Upper lobe of left lung (tissue), 6 donors: ENCODE measurements around the gene TDP2. TPM values are rescaled to one million over a fixed set of nuclear protein-coding genes. Genes with fewer than 3 reads are reported as not detected.

Experiments used
- ATAC-seq, 2 donors: fragments of 200-7000 bp; cut with Tn5 transposase; one replicate each; pipeline ENCODE4 v1.9.1; 2022; ENCODE audit warnings: mild to moderate bottlenecking in 2 of 2, moderate library complexity in 2 of 2; ENCODE audit not compliant: low FRiP score in 2 of 2
- DNase-seq, 2 donors: peaks; one replicate each; pipeline ENCODE4 v3.0.0-alpha.2; 2019 to 2020
- H3K27ac ChIP-seq, 4 donors: fragments of 200-600 bp; sonication (generic); one replicate each; pipeline ENCODE4 v1.5.1; 2016 to 2019
- H3K27me3 ChIP-seq, 4 donors: fragments of 200-600 bp; sonication (generic); one replicate each; pipeline ENCODE4 v1.5.1; 2017 to 2019
- H3K36me3 ChIP-seq, 4 donors: fragments of 200-600 bp; sonication (generic); one replicate each; pipeline ENCODE4 v1.5.1; 2016 to 2019
- H3K4me1 ChIP-seq, 4 donors: fragments of 200-600 bp; sonication (generic); one replicate each; pipeline ENCODE4 v1.5.1; 2018 to 2019
- H3K4me3 ChIP-seq, 4 donors: fragments of 200-600 bp; sonication (generic); one replicate each; pipeline ENCODE4 v1.5.1; 2017 to 2019; ENCODE audit warnings: mild to moderate bottlenecking in 2 of 4, moderate library complexity in 1 of 4
- H3K9me3 ChIP-seq, 4 donors: fragments of 200-600 bp; sonication (generic); one replicate each; pipeline ENCODE4 v1.5.1; 2018 to 2019
- CTCF ChIP-seq, 6 experiments: fragments of 450-650 bp in 4 of 6; fragments of 200-600 bp in 2 of 6; sonication (generic) in 2 of 6; IDR thresholded peaks; one replicate each; pipeline ENCODE4 v1.5.1; 2016 to 2019; ENCODE audit warnings: antibody characterized with exemption in 6 of 6
- EP300 ChIP-seq, 4 donors: sonication (generic); formaldehyde crosslinking; IDR thresholded peaks; one replicate each; pipeline ENCODE4 v1.5.1; 2017; ENCODE audit warnings: antibody characterized with exemption in 4 of 4, control low read depth in 2 of 4
- POLR2A ChIP-seq, 4 donors: fragments of 450-650 bp; IDR thresholded peaks; one replicate each; pipeline ENCODE4 v1.5.1; 2016 to 2017; ENCODE audit warnings: antibody characterized with exemption in 4 of 4, mild to moderate bottlenecking in 2 of 4
- POLR2AphosphoS5 ChIP-seq, 2 donors: sonication (generic); formaldehyde crosslinking; IDR thresholded peaks; one replicate each; pipeline ENCODE4 v1.5.1; 2017; ENCODE audit warnings: antibody characterized with exemption in 2 of 2
- WGBS, 2 donors: methylation state at CpG; one replicate each; pipeline ENCODE4 v1.1.5; 2017 to 2018; 5-methylcytosine and 5-hydroxymethylcytosine counted together
- total RNA-seq, 6 donors: library from RNA; depleted of rRNA in 4 of 6; stranded (reverse); fragments of >200 nt in 4 of 6; gene quantifications; one replicate each; pipeline versions ENCODE4 v1.1.0 to v1.2.1, GENCODE V29; 2016 to 2021
- donor health status: DM: no; HTN: no; CAD: no; lungs with moderate emphysema.
- donor health status: DM: no; HTN: yes; CAD: no; lungs with severe emphysema.

Gene TDP2
- 100 to 1,000 TPM in 1 of 6 donors, 10 to 100 TPM in 5; 33.8 to 101 (median 37.0) TPM for total RNA-seq

- DNase-seq (peak; percentile 95 to 99), ATAC-seq (peak; percentile 100)
- peak within 1 kb of the TSS; percentile 90 to 97 (median 93) for H3K27ac ChIP-seq
- peak within 1 kb of the TSS; percentile 75 to 91 (median 89) for H3K4me3 ChIP-seq
- TF ChIP-seq POLR2A (IDR thresholded peaks at IDR 0.05): peak in 3 of 4 donors; percentile 69 to 97 (median 87)
- TF ChIP-seq POLR2AphosphoS5 (IDR thresholded peaks at IDR 0.05): peak; percentile 84 to 93
- TF ChIP-seq EP300 (IDR thresholded peaks at IDR 0.05): peak in 1 of 4 donors; percentile 69
- TF ChIP-seq CTCF (IDR thresholded peaks at IDR 0.05): peak; percentile 21 to 87 (median 65)
- H3K9me3 ChIP-seq: peaks cover 0 to 4% (median 0%) of the 10 kb centered on the region in 4 donors
- H3K36me3 ChIP-seq: peaks cover 0 to 13% (median 7%) of the 10 kb centered on the region in 4 donors
- H3K4me1 ChIP-seq: peaks cover 24 to 44% (median 26%) of the 10 kb centered on the region in 4 donors
- H3K27me3 ChIP-seq: no peaks in the 10 kb centered on the region
- 0% methylated on average over 20 to 62 of the region's 62 CpGs for WGBS, 2 donors
Observed at GRCh38 chr6:24666641-24667377, at the start of gene TDP2, which contains the start of gene ACOT13. TSS of gene TDP2 (minus strand) at chr6:24666899. CDS start at chr6:24666862, 37 bp downstream. TSS of gene ACOT13 (plus strand) at chr6:24667077. CDS start at chr6:24667264, 187 bp downstream.

- Histone ChIP-seq H3K36me3 (peaks cover 74 to 100% (median 90%) of the 10 kb centered on the region in 4 donors), H3K4me1 (peaks cover 30 to 50% (median 39%) of the 10 kb centered on the region in 4 donors)
- 92 to 93% methylated on average over 10 of the region's 10 CpGs for WGBS, 2 donors
Observed at GRCh38 chr6:24710519-24711303, 44.0 kb upstream of the TDP2 start.

GRCh38 chr6:24709014-24709711, 42.5 kb upstream of the TDP2 start:
- H3K4me3 ChIP-seq: no peak overlapping the region
- no peaks in the 10 kb centered on the region for H3K9me3 ChIP-seq
- WGBS, 2 donors: 88 to 95% methylated on average over 4 of the region's 4 CpGs
- TF ChIP-seq POLR2A (IDR thresholded peaks at IDR 0.05) (no peak), EP300 (IDR thresholded peaks at IDR 0.05) (no peak), POLR2AphosphoS5 (IDR thresholded peaks at IDR 0.05) (no peak), CTCF (IDR thresholded peaks at IDR 0.05) (no peak)
- no peak overlapping the region for H3K27ac ChIP-seq
- DNase-seq: no peak
- no peak for ATAC-seq
- peaks cover 15 to 34% (median 25%) of the 10 kb centered on the region in 4 donors for H3K4me1 ChIP-seq
- peaks cover 78 to 100% (median 90%) of the 10 kb centered on the region in 4 donors for H3K36me3 ChIP-seq
- no peaks in the 10 kb centered on the region for H3K27me3 ChIP-seq

More at GRCh38 chr6:24710519-24711303, 44.0 kb upstream of the TDP2 start:
- no peaks in the 10 kb centered on the region for H3K27me3 ChIP-seq
- ATAC-seq (no peak), DNase-seq (no peak)
- no peaks in the 10 kb centered on the region for H3K9me3 ChIP-seq
- TF ChIP-seq EP300 (IDR thresholded peaks at IDR 0.05) (no peak), CTCF (IDR thresholded peaks at IDR 0.05) (no peak), POLR2AphosphoS5 (IDR thresholded peaks at IDR 0.05) (no peak), POLR2A (IDR thresholded peaks at IDR 0.05) (no peak)
- no peak overlapping the region for H3K27ac ChIP-seq
- no peak overlapping the region for H3K4me3 ChIP-seq

- TF ChIP-seq EP300 (IDR thresholded peaks at IDR 0.05) (no peak), POLR2A (IDR thresholded peaks at IDR 0.05) (no peak), POLR2AphosphoS5 (IDR thresholded peaks at IDR 0.05) (no peak), CTCF (IDR thresholded peaks at IDR 0.05) (no peak)
- no peaks in the 10 kb centered on the region for H3K9me3 ChIP-seq
- no peak overlapping the region for H3K27ac ChIP-seq
- peaks cover 9 to 29% (median 20%) of the 10 kb centered on the region in 4 donors for H3K4me1 ChIP-seq
- DNase-seq (no peak), ATAC-seq (no peak)
- peaks cover 73 to 100% (median 91%) of the 10 kb centered on the region in 4 donors for H3K36me3 ChIP-seq
- H3K27me3 ChIP-seq: no peaks in the 10 kb centered on the region
- 84 to 90% methylated on average over 3 of the region's 3 CpGs for WGBS, 2 donors
- no peak overlapping the region for H3K4me3 ChIP-seq
Observed at GRCh38 chr6:24708612-24709011, 41.9 kb upstream of the TDP2 start.
